GM18907 (cell line): ENCODE data around the gene LYSMD1.

Source experiments
- ATAC-seq: cut with Tn5 transposase; IDR thresholded peaks from one replicate; pipeline ENCODE4 v1.9.1; 2021; ENCODE audit warnings: mild to moderate bottlenecking, moderate library complexity; ENCODE audit not compliant: unreplicated experiment

LYSMD1 gene

DNA sequence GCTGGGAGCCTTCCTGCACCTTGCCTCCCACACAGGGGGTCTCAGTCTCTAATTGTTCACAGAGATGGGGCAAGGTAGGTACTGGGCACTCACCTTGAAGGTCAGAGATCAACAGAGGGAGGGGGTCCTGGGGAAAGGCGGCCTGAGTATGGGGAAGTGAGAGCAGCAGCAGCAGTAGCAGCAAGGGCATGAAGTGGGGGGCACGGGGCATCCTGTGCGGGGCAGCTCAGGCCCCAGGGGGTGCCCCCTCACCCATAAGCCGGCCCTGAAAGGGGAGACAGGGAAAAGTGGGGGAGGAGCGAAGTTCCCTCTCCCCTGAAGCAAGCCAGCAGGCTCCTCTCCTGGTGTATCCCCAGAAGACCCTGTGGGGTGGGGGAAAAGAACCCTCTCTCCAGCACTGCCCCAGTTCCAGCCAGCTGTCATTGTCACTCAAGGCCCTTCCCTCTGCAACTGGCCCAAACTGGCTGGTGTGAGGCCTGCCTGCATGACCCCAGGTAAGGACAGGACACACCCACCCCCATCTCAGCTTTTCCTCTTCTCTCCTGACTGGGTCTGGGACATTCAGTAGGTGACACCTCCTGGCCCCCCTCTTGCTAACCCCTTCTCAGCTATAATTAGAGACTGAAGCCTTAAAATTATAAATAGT is 23.2 kb downstream of the LYSMD1 start:
- ATAC-seq: no peak

- no peak for ATAC-seq
These were observed 27.9 kb downstream of the LYSMD1 start for GRCh38 chr1:151137789-151138188.

DNA sequence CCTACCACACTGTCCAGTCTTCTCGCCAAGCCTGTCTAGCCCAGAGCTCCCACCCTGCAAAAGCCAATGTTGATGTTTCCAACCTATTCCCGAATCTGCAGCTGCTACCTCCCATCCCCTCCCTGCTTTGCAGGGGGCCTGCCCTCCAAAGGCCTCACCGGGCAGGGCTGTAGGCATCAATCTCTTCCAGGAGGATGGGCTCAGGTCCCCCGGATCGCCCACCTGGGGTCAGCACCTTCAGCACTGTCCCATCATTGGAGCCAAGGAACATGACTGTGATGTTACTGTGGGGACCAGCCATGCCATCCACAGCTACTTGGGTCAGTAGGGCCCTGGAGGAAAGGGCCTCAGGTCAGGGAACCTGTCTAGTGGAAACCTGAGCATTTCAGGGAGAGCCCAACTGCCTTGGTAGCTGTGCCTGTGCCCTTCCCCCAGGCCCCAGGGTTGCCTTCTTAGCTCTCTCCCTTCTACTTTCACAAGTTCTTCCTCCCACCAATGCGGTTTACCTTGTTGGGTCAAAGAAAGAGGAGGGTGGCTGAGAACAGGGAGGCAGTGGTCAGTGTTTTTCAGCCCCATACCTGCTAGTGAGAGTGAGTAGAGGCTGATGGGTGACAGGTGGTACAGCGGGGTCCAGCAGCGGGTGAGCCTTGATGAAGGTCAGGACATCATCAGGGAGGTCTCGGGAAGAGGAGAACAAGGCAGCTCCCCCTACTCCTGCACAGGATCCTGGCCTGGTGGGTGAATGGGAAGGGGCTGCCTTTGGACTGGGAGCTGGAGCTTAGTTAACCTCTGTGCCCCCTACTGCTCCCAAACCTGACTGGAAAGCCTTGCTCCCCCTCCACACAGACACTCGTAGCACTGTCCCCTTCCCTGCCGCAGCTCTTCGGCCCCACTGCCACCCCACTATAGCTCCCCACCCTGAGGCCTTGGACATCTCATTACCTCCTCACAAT is 30.0 kb downstream of the LYSMD1 start:
- ATAC-seq: no peak

GRCh38 chr1:151134991-151135390 is 30.7 kb downstream of the LYSMD1 start:
- ATAC-seq: no peak

GRCh38 chr1:151134396-151134795 is 31.3 kb downstream of the LYSMD1 start:
- no peak for ATAC-seq

DNA sequence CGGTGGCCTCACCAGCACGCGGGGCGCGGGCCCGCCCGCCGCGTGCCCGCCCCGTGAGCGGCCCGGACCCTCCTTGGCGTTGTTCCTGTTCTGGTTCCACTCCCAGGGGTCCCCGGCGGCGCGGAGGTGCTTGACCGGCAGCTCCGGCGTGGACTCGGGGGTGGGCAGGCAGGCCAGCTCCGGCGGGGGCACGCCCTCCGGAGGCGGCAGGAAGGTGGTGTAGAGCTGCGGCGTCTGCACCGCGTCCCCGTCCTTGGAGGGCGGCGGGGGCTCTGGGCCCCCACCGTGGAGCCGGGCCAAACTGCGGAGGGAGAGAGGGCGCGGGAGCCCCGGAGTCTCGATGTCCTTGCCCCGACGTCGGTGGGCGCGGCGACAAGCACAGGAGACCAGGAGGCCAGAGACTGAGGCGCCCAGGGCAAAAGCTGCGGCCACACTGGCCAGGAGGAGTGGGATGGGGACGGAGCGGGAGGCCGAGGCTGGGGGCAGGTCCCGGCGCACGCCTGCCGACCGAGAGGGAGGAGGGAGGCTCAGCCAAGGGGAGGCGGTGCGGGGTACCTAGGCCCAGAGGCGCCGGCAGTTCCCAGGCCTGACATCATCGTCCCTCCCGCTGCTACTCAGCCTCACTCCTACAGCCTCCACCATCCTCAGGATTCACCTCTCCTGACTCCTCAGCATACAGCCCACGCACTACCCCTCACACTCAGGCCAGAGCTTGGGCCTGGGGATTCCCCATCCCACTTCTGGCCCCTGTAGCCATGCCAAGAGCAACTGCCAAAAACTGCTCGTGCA is 32.5 kb downstream of the LYSMD1 start:
- no peak for ATAC-seq

DNA sequence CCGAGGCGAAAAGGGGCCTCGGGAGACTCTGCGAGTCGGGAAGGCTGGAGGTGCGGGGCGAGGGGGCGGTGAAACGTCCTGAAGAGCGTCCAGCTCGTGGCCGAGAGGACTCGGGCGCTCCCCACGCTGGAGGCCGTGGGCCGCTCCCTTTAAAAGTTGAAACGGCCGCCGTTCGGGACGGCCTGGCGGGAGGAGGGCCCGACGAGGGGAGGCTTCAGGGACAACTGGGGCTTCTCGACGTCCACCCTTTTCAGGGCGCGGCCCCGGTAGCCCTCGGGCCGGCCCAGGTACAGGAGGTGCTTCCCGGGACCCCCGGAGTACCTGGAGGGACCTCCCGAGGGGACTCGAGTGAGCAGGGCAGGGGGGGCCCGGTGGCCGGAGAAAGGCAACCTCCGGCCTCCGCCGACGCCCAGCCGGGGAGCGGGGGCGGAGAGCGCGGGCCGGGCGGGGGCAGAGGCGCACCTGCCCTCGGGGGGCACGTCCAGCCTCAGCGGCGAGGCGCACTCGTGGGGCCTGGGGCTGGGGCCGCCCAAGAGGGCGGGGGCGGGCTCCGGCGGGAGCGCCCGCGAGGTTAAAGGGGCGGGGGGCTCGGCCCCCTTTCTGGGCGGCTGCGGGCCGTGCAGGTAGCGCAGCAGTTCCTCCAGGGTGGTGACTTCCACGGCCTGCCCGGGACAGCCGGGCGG is 33.2 kb downstream of the LYSMD1 start:
- ATAC-seq: no peak

- ATAC-seq: no peak
These were observed 33.9 kb downstream of the LYSMD1 start for GRCh38 chr1:151131701-151132334.

DNA sequence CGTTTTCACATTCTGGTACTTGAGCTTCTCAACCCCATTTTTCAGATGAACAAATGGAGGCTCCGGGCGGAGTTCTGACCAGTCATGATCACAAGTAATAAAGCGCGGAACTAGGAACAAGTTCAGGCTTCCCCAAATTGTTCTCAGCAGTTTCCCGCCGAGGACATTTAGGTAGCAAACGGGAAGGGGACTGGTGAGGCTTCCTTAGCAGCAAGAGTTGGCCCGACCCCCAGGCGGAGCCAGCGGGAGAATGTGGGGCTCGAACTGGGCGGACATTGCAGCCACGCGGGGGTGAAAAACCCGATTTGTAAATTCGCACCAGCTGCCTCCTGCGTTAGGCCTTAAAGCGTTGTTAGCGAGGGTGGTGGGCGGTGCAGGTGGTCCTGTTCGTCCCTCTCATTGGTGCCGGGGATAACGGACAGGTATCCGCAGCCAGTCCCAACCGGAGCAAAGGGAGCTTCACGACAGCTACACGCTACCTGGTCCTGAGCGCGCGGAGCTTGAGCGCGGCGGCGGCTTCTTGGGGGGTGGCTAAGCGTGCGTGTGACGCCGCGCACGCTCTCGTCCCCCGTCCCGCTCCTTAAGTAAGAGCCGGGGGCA is 34.6 kb downstream of the LYSMD1 start:
- ATAC-seq: peak; percentile 81

- no peak for ATAC-seq
These were observed 36.9 kb downstream of the LYSMD1 start for GRCh38 chr1:151128800-151129199.

- ATAC-seq: no peak
These were observed 40.8 kb downstream of the LYSMD1 start for GRCh38 chr1:151124763-151125403.

- no peak for ATAC-seq
These were observed 51.8 kb downstream of the LYSMD1 start for GRCh38 chr1:151113877-151114276.
